ENCODE measurements around the gene C5orf22.
"Not testable (repeated sequence)": the region's sequence is repeated elsewhere in the genome, so short reads cannot be mapped to it uniquely, and the experiment has no call there.

Gene C5orf22

DNA sequence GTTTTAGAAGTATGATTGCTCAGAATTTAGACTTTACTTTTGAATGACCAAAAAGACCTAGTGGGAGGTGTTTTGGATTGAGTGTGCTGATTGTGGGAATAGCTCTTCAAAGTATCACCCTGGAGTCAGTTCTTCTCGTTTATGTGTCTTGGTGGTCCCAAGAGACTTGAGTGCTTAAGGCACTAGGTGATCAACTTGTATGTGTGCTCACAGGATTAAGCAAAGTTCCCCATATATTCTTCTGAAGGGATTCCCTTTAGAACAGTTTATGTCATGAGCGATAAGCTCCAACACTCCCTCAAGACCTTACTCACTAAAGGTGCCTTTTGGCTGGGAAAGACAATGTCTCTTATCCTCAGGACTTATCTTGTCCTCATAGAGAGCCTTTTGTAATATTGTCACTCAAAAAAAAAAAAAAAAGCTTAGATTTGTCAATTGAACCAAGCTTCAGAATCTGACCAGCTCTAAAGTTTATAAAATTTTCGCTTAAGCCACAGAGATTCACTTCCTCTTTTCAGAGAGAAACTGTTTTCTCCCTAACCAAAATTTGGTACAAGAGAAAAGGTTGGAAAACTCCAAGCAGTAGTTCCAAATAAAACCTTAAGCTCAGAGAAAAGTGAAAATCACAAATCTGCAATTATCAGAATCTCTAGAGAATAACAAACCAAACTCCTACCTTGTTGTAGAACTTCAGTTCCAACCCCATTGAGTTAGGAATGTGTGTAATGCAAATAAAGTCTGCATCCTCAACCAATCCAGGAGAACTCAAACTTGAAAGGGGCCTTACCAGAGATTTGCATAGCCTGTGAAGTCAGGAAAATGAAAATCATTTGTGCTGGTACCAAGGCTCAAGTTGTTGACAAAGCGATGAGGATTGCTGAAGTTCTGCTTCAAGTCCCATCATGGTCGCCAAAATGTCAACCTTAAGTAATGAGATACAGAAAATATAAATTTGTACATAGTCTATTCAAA is 66.8 kb downstream of the C5orf22 start:
- DNase-seq = no peak
- intact Hi-C loops (cut with DNase I) = no loop called here

DNA sequence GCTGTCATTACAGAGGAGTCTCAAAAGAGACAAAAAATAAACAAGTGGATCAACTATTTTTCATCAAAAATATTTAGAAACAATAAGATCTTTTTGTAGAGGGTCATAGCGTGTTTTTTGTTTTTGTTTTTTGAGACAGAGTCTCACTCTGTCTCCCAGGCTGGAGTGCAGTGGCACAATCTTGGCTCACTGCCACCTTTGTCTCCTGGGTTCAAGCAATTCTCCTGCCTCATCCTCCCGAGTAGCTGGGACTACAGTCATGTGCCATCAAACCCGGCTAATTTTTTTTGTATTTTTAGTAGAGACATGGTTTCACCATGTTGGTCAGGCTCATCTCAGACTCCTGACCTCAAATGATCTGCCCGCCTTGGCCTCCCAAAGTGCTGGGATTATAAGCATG is 70.2 kb downstream of the C5orf22 start:
- intact Hi-C loops (cut with DNase I); DNase-seq: not testable (repeated sequence)

DNA sequence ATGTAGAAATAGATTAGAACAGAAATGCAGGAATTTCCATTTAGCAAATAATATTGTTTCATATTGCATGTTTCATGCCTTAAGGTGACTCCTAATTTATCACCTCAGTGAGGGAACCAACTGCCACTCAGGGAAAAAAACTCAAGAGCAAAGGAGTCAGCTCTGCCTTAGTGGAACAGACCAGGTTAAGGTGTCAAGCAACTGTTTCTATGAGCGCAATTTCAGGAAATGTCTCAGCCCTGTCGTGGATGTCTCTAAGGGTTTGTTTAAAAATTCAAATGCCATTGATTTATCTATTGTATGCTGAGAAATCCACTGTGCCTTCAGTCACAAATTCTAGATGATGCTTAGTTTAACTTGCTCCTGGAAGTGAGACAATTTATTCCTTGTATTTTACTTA is 72.1 kb downstream of the C5orf22 start:
- no peak for DNase-seq
- intact Hi-C loops (cut with DNase I) = no loop called here

DNA sequence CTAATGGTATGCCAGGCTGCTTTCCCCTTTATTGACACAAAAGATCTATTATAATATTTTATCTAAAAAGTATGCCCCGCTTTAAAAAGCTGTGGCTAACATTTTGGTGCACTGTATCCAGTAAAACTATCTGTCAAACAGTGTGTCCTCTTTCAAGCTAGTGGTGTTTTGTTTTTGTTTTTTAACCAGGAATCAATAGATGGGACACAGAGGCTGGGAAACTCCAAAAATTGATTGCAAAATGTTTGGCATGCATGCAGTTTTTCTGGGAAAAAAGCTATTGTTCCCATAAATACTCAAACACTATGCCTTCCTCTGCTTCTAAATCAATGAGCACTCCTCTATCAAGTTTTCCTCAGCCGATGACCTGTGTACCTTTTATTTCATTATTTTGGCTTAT is 72.5 kb downstream of the C5orf22 start:
- intact Hi-C loops (cut with DNase I) = no loop called here
- no peak for DNase-seq
